Measurements from ENCODE around the gene CLCN3.
"Not testable (repeated sequence)": the region's sequence is repeated elsewhere in the genome, so short reads cannot be mapped to it uniquely, and the experiment has no call there.

The CLCN3 gene

GRCh38 chr4:169663831-169664230 lies 43.5 kb downstream of the CLCN3 start:
- TF ChIP-seq CTCF (IDR thresholded peaks at IDR 0.05; ENCODE audit: control extremely low read depth, extremely low read depth, low read depth, missing control alignments), result no peak
- CTCF ChIA-PET, result interaction anchor here (1.0 kb wide), 1 partner anchor 11 kb away, joined by 3 read pairs; no protein-coding TSS in a partner anchor
- DNase-seq (ENCODE audit: extremely low spot score), result no peak
- POLR2A ChIA-PET, result no interaction called here

GRCh38 chr4:169664615-169665014 lies 44.2 kb downstream of the CLCN3 start:
- ChIA-PET CTCF (interaction anchor here (1.0 kb wide), 1 partner anchor 12 kb away, joined by 3 read pairs; no protein-coding TSS in a partner anchor), POLR2A (no interaction called here)
- no peak for TF ChIP-seq CTCF (IDR thresholded peaks at IDR 0.05; ENCODE audit: control extremely low read depth, extremely low read depth, low read depth, missing control alignments)
- DNase-seq (ENCODE audit: extremely low spot score), result no peak

- DNase-seq (ENCODE audit: extremely low spot score), result no peak
- ChIA-PET POLR2A (no interaction called here), CTCF (interaction anchor here (1.0 kb wide), 1 partner anchor 13 kb away, joined by 3 read pairs; no protein-coding TSS in a partner anchor)
- no peak for TF ChIP-seq CTCF (IDR thresholded peaks at IDR 0.05; ENCODE audit: control extremely low read depth, extremely low read depth, low read depth, missing control alignments)
Observed at GRCh38 chr4:169665046-169665737, 44.8 kb downstream of the CLCN3 start.

GRCh38 chr4:169668069-169668721 lies 47.8 kb downstream of the CLCN3 start:
- DNase-seq (ENCODE audit: extremely low spot score), result no peak
- ChIA-PET CTCF (no interaction called here), POLR2A (interaction anchor here (0.7 kb wide), 1 partner anchor 21 kb away, joined by 5 read pairs; no protein-coding TSS in a partner anchor)
- TF ChIP-seq CTCF (IDR thresholded peaks at IDR 0.05; ENCODE audit: control extremely low read depth, extremely low read depth, low read depth, missing control alignments), result no peak

GRCh38 chr4:169675825-169676224 lies 55.4 kb downstream of the CLCN3 start:
- DNase-seq (ENCODE audit: extremely low spot score), result no peak
- CTCF ChIA-PET, result interaction anchor here (0.9 to 3.0 kb wide), 4 partner anchors 14 to 110 kb away, joined by 3 to 9 read pairs (median 5); partner anchors contain the start of gene NEK1
- POLR2A ChIA-PET, result no interaction called here
- TF ChIP-seq CTCF (IDR thresholded peaks at IDR 0.05; ENCODE audit: control extremely low read depth, extremely low read depth, low read depth, missing control alignments), result no peak

GRCh38 chr4:169677150-169677748 lies 56.9 kb downstream of the CLCN3 start:
- DNase-seq (ENCODE audit: extremely low spot score), result no peak
- TF ChIP-seq CTCF (IDR thresholded peaks at IDR 0.05; ENCODE audit: control extremely low read depth, extremely low read depth, low read depth, missing control alignments), result no peak
- POLR2A ChIA-PET, result no interaction called here
- CTCF ChIA-PET, result interaction anchor here (1.0 to 1.8 kb wide), 2 partner anchors 12 to 30 kb away, joined by 3 to 4 read pairs; no protein-coding TSS in a partner anchor

- DNase-seq (ENCODE audit: extremely low spot score); POLR2A ChIA-PET; CTCF ChIA-PET: not testable (repeated sequence)
Observed at GRCh38 chr4:169678486-169678885, 58.1 kb downstream of the CLCN3 start.

- DNase-seq (ENCODE audit: extremely low spot score); POLR2A ChIA-PET; CTCF ChIA-PET: not testable (repeated sequence)
Observed at GRCh38 chr4:169678951-169679591, 58.7 kb downstream of the CLCN3 start.
